ENCODE results near the gene NLGN2. TPM values are rescaled to one million over a fixed set of nuclear protein-coding genes. Genes with fewer than 3 reads are reported as not detected.

The NLGN2 gene
- total and polyA plus RNA-seq, 8 donors, result 1.7 to 42.0 (median 6.7) TPM

- intact Hi-C loops (cut with DNase I; ENCODE audit: low total_unique reads), result no loop called here
- H3K9me3 ChIP-seq, result no peaks in the 10 kb centered on the region
- 90 to 95% (median 91%) methylated on average over 10 of the region's 10 CpGs for WGBS, 5 donors
- H3K4me1 ChIP-seq, result peaks cover 25 to 46% (median 37%) of the 10 kb centered on the region in 4 donors
- no peak for DNase-seq
- peaks cover 0 to 32% (median 5%) of the 10 kb centered on the region in 3 donors for H3K27me3 ChIP-seq
- peaks cover 4 to 44% (median 38%) of the 10 kb centered on the region in 4 donors for H3K36me3 ChIP-seq
- H3K27ac ChIP-seq, result no peak overlapping the region
- TF ChIP-seq, protein P1, sequence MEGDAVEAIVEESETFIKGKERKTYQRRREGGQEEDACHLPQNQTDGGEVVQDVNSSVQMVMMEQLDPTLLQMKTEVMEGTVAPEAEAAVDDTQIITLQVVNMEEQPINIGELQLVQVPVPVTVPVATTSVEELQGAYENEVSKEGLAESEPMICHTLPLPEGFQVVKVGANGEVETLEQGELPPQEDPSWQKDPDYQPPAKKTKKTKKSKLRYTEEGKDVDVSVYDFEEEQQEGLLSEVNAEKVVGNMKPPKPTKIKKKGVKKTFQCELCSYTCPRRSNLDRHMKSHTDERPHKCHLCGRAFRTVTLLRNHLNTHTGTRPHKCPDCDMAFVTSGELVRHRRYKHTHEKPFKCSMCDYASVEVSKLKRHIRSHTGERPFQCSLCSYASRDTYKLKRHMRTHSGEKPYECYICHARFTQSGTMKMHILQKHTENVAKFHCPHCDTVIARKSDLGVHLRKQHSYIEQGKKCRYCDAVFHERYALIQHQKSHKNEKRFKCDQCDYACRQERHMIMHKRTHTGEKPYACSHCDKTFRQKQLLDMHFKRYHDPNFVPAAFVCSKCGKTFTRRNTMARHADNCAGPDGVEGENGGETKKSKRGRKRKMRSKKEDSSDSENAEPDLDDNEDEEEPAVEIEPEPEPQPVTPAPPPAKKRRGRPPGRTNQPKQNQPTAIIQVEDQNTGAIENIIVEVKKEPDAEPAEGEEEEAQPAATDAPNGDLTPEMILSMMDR (IDR thresholded peaks at IDR 0.05), result no peak
- TF ChIP-seq EP300 (IDR thresholded peaks at IDR 0.05) (no peak), POLR2A (IDR thresholded peaks at IDR 0.05) (no peak), POLR2AphosphoS5 (IDR thresholded peaks at IDR 0.05) (no peak)
- H3K4me3 ChIP-seq, result no peak overlapping the region
Measured at GRCh38 chr17:7382901-7383300, 24.7 kb upstream of the NLGN2 start.

- Histone ChIP-seq H3K9me3 (no peaks in the 10 kb centered on the region), H3K27me3 (peaks cover 0 to 32% (median 5%) of the 10 kb centered on the region in 3 donors), H3K36me3 (peaks cover 8 to 49% (median 43%) of the 10 kb centered on the region in 4 donors), H3K27ac (peak overlapping the region in 1 of 5 donors; percentile 76), H3K4me3 (peak overlapping the region in 3 of 4 donors; percentile 43 to 53 (median 46)), H3K4me1 (peaks cover 25 to 46% (median 37%) of the 10 kb centered on the region in 4 donors)
- 70 to 93% (median 87%) methylated on average over 6 to 11 of the region's 11 CpGs for WGBS, 5 donors
- no peak for DNase-seq
- TF ChIP-seq, protein P1 (IDR thresholded peaks at IDR 0.05), result no peak
- no peak for TF ChIP-seq POLR2AphosphoS5 (IDR thresholded peaks at IDR 0.05)
- no peak for TF ChIP-seq POLR2A (IDR thresholded peaks at IDR 0.05)
- TF ChIP-seq EP300 (IDR thresholded peaks at IDR 0.05), result no peak
- intact Hi-C loops (cut with DNase I; ENCODE audit: low total_unique reads), result no loop called here
Measured at GRCh38 chr17:7383371-7383741, 24.3 kb upstream of the NLGN2 start.

- H3K4me3 ChIP-seq, result peak overlapping the region; percentile 41 to 53 (median 44)
- TF ChIP-seq EP300 (IDR thresholded peaks at IDR 0.05) (no peak), POLR2AphosphoS5 (IDR thresholded peaks at IDR 0.05) (peak in 1 of 3 donors; percentile 14)
- 40 to 56% (median 49%) methylated on average over 36 to 65 of the region's 65 CpGs for WGBS, 5 donors
- H3K36me3 ChIP-seq, result peaks cover 14 to 54% (median 48%) of the 10 kb centered on the region in 4 donors
- H3K27ac ChIP-seq, result peak overlapping the region in 4 of 5 donors; percentile 6 to 76 (median 58)
- H3K27me3 ChIP-seq, result peaks cover 0 to 32% (median 5%) of the 10 kb centered on the region in 3 donors
- H3K4me1 ChIP-seq, result peaks cover 25 to 46% (median 37%) of the 10 kb centered on the region in 4 donors
- peak; percentile 34 to 90 for DNase-seq
- no peaks in the 10 kb centered on the region for H3K9me3 ChIP-seq
- intact Hi-C loops (cut with DNase I; ENCODE audit: low total_unique reads), result no loop called here
Measured at GRCh38 chr17:7383742-7384488, 23.7 kb upstream of the NLGN2 start.

- H3K4me3 ChIP-seq, result peak overlapping the region; percentile 41 to 53 (median 44)
- H3K27me3 ChIP-seq, result peaks cover 0 to 32% (median 5%) of the 10 kb centered on the region in 3 donors
- intact Hi-C loops (cut with DNase I; ENCODE audit: low total_unique reads), result no loop called here
- DNase-seq, result no peak
- peak overlapping the region in 4 of 5 donors; percentile 6 to 76 (median 58) for H3K27ac ChIP-seq
- WGBS, 5 donors, result 71 to 87% (median 74%) methylated on average over 11 to 23 of the region's 23 CpGs
- no peaks in the 10 kb centered on the region for H3K9me3 ChIP-seq
- peaks cover 21 to 61% (median 55%) of the 10 kb centered on the region in 4 donors for H3K36me3 ChIP-seq
- TF ChIP-seq EP300 (IDR thresholded peaks at IDR 0.05) (no peak), POLR2A (IDR thresholded peaks at IDR 0.05) (no peak), POLR2AphosphoS5 (IDR thresholded peaks at IDR 0.05) (no peak)
- TF ChIP-seq, protein P1 (IDR thresholded peaks at IDR 0.05), result no peak
- H3K4me1 ChIP-seq, result peaks cover 25 to 46% (median 37%) of the 10 kb centered on the region in 4 donors
Measured at GRCh38 chr17:7384489-7385081, 23.1 kb upstream of the NLGN2 start.
